Transverse colon (tissue), 4 donors: ENCODE measurements around the gene MAN1A2.

Source experiments
- CTCF ChIP-seq, 5 experiments: fragments of 200-600 bp in 3 of 5; fragments of 450-650 bp in 2 of 5; sonication (generic) in 3 of 5; IDR thresholded peaks; 1 replicate in 2 of 5; 2 replicates in 3 of 5; pipeline ENCODE4 v1.5.1; 2016 to 2017; ENCODE audit warnings: antibody characterized with exemption in 5 of 5, inconsistent platforms in 3 of 5, mild to moderate bottlenecking in 2 of 5, moderate library complexity in 1 of 5
- POLR2AphosphoS5 ChIP-seq, 3 donors: sonication (generic); formaldehyde crosslinking; IDR thresholded peaks; one replicate each; pipeline ENCODE4 v1.6.1; 2016; ENCODE audit warnings: antibody characterized with exemption in 3 of 3

GRCh38 chr1:117566556-117566955, 199.3 kb downstream of the MAN1A2 start:
- TF ChIP-seq CTCF (IDR thresholded peaks at IDR 0.05) (no peak), POLR2AphosphoS5 (IDR thresholded peaks at IDR 0.05) (no peak)
